Stomach (tissue), 4 donors: ENCODE results near the gene NPR3.

Experiments
- EP300 ChIP-seq: sonication (generic); formaldehyde crosslinking; IDR thresholded peaks from one replicate; pipeline ENCODE4 v1.6.1; 2017; ENCODE audit warnings: antibody characterized with exemption
- TF ChIP-seq, protein P1 (sequence below), 7 experiments: fragments of 450-650 bp in 4 of 7; fragments of 200-600 bp in 3 of 7; sonication (generic) in 3 of 7; IDR thresholded peaks; one replicate each; pipeline ENCODE4 v1.5.1; 2016 to 2019; ENCODE audit warnings: antibody characterized with exemption in 7 of 7, control low read depth in 2 of 7, mild to moderate bottlenecking in 1 of 7

DNA sequence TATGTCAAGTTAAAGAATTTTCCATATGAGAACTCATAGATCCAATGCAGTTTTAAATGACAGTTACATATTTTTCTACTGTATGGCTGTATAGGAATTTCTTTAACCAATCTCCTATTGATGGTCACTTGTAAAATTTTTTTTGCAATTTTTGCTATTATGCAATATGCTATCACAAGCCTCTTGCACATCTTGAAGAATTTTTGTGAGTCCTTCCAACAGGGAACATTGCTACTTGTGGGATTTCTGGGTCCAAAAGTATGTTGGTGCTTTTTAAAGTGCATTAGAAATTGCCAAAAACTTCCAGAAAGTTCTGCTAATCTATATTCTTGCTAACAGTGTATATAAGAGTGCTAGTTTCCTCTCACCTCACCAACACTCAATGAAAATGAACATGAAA is 65.1 kb downstream of the NPR3 start:
- no peak for TF ChIP-seq EP300
- TF ChIP-seq, protein P1, sequence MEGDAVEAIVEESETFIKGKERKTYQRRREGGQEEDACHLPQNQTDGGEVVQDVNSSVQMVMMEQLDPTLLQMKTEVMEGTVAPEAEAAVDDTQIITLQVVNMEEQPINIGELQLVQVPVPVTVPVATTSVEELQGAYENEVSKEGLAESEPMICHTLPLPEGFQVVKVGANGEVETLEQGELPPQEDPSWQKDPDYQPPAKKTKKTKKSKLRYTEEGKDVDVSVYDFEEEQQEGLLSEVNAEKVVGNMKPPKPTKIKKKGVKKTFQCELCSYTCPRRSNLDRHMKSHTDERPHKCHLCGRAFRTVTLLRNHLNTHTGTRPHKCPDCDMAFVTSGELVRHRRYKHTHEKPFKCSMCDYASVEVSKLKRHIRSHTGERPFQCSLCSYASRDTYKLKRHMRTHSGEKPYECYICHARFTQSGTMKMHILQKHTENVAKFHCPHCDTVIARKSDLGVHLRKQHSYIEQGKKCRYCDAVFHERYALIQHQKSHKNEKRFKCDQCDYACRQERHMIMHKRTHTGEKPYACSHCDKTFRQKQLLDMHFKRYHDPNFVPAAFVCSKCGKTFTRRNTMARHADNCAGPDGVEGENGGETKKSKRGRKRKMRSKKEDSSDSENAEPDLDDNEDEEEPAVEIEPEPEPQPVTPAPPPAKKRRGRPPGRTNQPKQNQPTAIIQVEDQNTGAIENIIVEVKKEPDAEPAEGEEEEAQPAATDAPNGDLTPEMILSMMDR (IDR thresholded peaks at IDR 0.05), result no peak
